ENCODE results near the gene GRM5.
A peak's percentile ranks its signal among the peaks of the same experiment; 100 is the strongest.
"Not testable (repeated sequence)": the region's sequence is repeated elsewhere in the genome, so short reads cannot be mapped to it uniquely, and the experiment has no call there.

The GRM5 gene

DNA sequence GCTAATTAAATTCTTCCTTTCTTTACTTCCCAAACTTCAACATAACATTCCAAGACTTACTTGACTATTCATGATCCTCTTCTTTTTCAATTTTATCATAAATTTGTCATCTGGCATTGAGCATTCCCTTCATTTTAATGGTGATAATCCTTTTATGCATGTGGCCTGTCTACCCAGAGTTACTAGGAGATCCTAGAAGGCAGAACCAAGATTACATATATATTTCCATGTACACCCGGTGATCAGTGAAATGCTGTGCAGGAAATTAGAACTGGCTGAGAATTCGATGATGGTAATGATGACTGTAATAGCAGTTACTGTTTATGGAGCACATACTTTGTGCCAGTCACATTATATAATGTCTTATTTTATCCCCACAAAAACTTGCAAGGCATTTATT lies 104.2 kb downstream of the GRM5 start:
- not testable (repeated sequence) for DNase-seq

- not testable (repeated sequence) for DNase-seq
Measured at GRCh38 chr11:88959857-88960256, 105.9 kb downstream of the GRM5 start.

GRCh38 chr11:88950975-88951374 lies 114.8 kb downstream of the GRM5 start:
- DNase-seq, result no peak

DNA sequence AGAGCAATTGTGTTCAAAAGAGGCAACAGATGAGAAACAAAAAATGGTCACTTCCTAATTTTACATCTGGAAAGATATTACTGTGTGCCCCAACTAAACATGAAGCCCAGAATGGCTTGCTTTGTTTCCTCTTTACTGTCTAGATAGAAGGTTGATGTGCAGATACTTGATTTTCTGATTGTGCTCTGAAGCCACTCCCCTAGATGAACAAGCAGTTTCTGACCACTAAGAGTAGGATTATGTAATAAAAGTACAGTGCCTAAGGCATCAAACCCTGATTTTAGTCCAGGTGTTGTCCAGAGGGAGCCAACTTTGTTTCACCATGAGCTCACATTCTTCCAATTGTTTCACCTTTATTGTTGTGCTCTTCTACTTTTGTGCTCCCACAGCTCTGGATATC lies 116.9 kb downstream of the GRM5 start:
- not testable (repeated sequence) for DNase-seq

- DNase-seq, result not testable (repeated sequence)
Measured at GRCh38 chr11:88947843-88948572, 117.8 kb downstream of the GRM5 start.

GRCh38 chr11:88929665-88930064 lies 136.1 kb downstream of the GRM5 start:
- not testable (repeated sequence) for DNase-seq

- DNase-seq, result not testable (repeated sequence)
Measured at GRCh38 chr11:88917065-88917464, 148.7 kb downstream of the GRM5 start.

GRCh38 chr11:88909500-88909899 lies 156.3 kb downstream of the GRM5 start:
- no peak for DNase-seq

DNA sequence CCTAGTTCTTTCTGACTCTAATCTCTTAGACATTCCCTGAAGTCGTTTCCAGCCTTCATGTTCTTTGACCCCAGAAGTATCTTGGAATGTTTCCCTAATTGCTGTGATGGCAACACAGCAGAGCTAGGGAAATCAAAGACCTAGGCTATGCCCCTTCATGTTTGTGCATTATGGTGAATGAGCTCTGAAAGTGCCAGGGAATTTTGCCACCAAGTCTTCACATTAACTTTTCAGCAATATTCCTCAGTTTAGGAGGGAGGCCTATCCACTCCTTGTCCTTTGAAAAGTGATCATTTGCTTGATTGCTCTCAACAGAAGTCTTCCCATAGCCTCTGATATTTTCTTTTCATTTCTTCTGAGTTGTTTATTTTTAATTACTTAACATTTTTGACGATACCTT lies 164.3 kb downstream of the GRM5 start:
- not testable (repeated sequence) for DNase-seq

- not testable (repeated sequence) for DNase-seq
Measured at GRCh38 chr11:88888855-88889254, 176.9 kb downstream of the GRM5 start.

DNA sequence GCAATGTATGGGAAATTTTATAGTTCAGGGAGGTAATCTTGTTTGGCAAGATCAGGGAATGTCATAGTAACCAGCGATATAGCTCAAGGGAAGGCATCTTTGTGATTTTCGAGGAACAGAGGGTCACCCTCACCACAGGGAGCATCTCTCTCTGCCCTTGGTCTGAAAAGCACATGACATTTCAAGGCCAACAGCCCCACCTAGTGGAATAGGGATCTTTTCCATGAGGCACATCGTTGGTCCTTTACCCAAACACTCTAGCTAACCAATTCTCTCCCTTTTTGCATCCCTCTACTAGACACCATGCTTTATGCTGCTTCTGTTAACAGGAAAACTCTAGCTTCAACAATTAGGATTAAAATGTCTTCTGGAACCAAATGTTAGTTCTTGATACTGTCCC lies 179.0 kb downstream of the GRM5 start:
- peak in 1 of 2 donors; percentile 1 for DNase-seq

- not testable (repeated sequence) for DNase-seq
Measured at GRCh38 chr11:88882800-88883199, 183.0 kb downstream of the GRM5 start.

- no peak for DNase-seq
Measured at GRCh38 chr11:88861618-88862017, 204.2 kb downstream of the GRM5 start.

GRCh38 chr11:88860431-88860830 lies 205.4 kb downstream of the GRM5 start:
- DNase-seq, result not testable (repeated sequence)

GRCh38 chr11:88853963-88854362 lies 211.8 kb downstream of the GRM5 start:
- not testable (repeated sequence) for DNase-seq

- not testable (repeated sequence) for DNase-seq
Measured at GRCh38 chr11:88851547-88851946, 214.2 kb downstream of the GRM5 start.

DNA sequence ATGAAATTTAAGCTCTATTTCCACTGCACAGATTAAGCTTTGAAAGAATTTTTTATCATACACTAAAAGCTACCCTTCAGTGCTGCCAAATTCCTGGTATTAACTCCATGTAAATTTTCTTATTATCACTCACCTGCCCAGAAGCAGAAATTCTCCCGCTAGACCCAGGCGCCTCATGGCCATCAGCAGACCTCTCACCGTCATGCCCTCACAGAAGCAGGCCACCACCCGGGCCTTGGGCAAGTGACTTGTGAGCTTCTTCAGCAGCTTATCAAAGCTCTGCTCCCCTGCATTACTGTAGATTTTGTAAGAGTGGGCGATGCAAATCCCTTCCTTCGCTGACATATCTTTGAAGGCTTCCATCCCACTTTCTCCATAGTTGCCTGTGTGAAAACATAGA lies 216.0 kb downstream of the GRM5 start:
- not testable (repeated sequence) for DNase-seq

DNA sequence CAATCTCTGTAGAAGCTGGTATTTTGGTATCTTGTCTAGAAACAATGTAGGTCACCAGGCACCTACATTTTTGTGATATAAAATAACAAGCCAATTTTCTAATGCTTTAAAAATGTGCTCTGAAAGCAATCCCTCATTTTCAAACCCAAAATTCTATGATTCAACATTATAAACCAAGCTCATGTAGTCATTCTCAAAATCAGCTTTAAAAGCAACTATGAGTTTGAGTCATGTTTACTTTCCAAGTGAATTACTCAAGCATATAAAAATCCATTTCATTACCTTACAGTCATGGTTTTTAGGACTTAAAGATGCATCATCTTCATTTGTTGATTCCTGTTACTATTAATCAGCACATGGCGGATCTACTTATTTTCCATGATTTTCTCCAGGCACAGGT lies 216.4 kb downstream of the GRM5 start:
- no peak for DNase-seq

DNA sequence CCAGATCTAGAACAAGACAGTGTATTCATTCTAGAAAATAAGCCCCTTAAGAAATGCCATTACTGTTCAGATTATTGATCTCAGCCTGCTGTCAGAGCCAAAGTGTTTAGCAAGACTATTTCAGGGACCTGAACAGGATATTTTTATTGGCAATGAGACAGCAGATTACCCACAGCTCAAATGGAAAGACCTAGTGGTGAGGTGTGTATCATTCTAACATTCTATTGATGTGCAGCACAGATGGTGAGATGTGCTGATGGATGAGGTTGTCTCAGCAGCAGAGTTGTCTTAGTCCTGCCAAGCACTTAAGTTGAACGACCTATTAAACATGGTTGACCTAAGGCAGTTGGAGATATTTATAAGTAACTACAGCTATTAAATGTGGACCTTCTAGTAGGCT lies 219.5 kb downstream of the GRM5 start:
- not testable (repeated sequence) for DNase-seq

GRCh38 chr11:88844941-88845340 lies 220.8 kb downstream of the GRM5 start:
- DNase-seq, result not testable (repeated sequence)

GRCh38 chr11:88843766-88844426 lies 221.9 kb downstream of the GRM5 start:
- DNase-seq, result not testable (repeated sequence)

GRCh38 chr11:88838139-88838538 lies 227.6 kb downstream of the GRM5 start:
- DNase-seq, result not testable (repeated sequence)

- not testable (repeated sequence) for DNase-seq
Measured at GRCh38 chr11:88835709-88836108, 230.1 kb downstream of the GRM5 start.

DNA sequence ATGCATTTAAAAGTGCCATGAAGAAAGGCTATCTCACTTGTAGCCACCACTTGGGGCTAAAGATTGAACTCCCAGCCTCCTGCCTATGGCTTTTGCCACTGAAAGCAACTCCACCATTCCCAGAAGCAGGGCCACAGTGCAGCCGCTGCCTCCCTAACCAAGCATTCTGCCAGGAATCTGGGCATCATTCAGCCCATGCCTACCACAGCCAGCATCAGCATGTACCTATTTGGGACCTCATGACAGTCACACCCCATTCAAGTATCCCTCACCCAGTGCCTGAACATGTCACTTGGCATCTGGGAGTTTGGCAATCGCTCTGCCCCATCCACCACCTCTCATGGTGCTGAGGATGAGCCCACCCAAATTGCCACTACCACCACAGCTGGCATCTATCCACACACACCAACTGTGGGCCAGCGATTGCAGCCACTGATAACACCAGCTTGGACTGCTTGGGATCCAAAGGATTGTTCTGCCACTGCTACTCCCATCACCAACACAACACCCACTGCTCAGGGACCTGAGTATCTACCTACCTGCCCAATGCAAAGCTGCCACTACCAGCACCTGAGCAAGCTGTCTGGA lies 234.4 kb downstream of the GRM5 start:
- no peak for DNase-seq
